GM13976 (cell line): ENCODE data around the gene RAD9A.

Experiments
- DNase-seq: peaks from one replicate; pipeline ENCODE4 v3.0.0; 2012; ENCODE audit warnings: low spot score
- in situ Hi-C: fragments of 300-500 bp; cut with MboI; formaldehyde crosslinking; loops from one replicate; pipeline ENCODE4 v1.12.0; 2022; ENCODE audit warnings: low sequenced_read_pairs, mixed read lengths, inconsistent platforms; ENCODE audit not compliant: unreplicated experiment
- TF ChIP-seq, protein P1 (sequence below): IDR thresholded peaks from 2 replicates; pipeline ENCODE4 v1.5.1; 2012; ENCODE audit warnings: borderline replicate concordance, mild to moderate bottlenecking; ENCODE audit not compliant: insufficient read depth; ENCODE audit errors: extremely low read depth, missing control alignments, control extremely low read depth

Gene RAD9A

DNA sequence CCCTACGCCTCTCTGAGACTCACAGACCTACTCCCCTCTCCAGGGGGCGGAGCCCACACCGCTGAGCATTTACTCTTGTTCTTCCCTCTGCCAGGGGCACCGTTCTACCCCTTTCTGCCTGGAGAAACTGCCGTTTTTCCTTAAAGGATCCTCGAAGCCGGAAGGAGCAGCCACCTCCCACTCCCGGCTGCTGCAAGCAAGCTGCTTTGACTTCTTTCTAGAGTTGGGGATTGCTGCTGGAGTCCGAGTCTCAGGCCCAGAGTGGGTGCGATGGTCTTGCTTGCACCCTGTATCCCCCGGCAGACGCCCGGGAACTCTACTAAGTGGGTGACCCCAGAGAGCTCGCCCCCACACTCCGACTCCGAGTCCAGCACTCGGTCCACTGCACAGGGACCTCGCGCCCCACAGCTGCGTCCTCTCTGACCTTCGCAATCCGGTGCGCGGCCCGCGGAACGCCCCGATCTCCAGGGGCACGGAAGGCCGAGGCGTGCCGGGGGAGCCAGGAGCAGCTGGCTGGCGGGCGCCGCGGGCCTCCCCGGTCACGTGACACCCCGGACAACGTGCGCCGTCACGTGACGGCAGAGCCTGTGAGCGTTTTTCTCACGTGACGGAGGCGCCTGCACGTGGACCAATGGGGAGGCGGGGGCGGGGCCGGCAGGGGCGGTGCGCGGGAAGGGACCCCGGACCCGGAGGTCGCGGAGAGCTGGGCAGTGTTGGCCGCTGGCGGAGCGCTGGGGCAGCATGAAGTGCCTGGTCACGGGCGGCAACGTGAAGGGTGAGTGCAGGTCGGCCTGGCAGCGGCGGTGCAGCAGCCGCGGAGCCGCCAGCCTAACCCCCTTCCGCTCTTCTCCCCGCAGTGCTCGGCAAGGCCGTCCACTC lies at the start of gene RAD9A:
RAD9A (plus strand) TSS at position 683 of the 879 bp plus-strand sequence; CDS start at position 742, 59 bp downstream.
- TF ChIP-seq, protein P1, sequence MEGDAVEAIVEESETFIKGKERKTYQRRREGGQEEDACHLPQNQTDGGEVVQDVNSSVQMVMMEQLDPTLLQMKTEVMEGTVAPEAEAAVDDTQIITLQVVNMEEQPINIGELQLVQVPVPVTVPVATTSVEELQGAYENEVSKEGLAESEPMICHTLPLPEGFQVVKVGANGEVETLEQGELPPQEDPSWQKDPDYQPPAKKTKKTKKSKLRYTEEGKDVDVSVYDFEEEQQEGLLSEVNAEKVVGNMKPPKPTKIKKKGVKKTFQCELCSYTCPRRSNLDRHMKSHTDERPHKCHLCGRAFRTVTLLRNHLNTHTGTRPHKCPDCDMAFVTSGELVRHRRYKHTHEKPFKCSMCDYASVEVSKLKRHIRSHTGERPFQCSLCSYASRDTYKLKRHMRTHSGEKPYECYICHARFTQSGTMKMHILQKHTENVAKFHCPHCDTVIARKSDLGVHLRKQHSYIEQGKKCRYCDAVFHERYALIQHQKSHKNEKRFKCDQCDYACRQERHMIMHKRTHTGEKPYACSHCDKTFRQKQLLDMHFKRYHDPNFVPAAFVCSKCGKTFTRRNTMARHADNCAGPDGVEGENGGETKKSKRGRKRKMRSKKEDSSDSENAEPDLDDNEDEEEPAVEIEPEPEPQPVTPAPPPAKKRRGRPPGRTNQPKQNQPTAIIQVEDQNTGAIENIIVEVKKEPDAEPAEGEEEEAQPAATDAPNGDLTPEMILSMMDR: no peak
- DNase-seq: peak; percentile 99
- in situ Hi-C loops: no loop called here

DNA sequence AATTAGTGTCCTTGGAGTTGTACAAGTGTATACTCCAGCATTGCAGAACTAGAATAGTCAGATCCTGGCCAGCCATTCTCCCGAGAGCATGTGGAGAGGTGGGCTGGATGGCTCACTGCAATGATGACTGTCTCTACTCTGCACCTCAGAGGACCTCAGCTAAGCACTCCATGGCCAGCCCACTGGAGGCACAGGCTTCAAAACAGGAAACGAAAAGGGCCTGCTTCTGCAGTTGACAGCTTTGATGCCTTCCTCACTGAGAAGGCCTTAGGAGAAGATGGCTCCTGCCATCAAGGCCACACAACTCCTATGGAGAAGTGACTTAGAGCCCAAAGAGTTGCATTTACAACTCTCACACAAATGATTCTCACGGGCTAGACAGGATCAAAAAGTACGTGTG lies 47.5 kb upstream of the RAD9A start:
- DNase-seq: no peak
- TF ChIP-seq, protein P1: no peak
- in situ Hi-C loops: no loop called here

DNA sequence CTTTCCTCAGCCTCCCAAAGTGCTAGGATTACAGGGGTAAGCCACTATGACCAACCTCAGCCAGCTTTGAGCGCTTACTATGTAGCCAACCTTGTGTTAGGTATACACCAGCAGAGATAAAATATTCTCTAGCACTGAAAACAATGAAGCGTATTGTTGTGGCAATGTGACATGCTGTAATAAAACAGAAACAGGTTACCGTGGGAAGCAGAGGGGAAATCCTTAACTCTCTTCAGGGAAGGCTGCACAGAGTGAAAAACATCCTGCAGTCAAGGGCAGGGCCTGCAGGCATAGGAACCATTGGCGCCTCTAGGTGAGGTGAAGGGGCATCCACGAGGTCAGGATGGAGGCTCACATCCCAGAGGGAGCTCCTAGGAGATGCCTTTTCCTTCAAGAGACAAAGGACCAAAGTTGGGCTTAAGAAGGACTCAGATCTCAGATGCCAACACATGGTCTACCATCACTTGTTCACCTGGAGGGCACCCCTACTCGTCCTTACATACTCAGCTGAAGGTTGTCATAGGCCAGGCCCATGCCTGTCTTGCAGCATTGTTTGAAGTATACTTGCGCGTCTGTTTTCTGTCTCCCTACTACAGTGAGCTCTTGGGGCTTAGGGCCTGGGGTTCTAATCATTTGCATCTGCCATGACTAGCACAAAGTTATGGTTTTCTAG lies 46.4 kb upstream of the RAD9A start:
- TF ChIP-seq, protein P1: no peak
- in situ Hi-C loops: no loop called here
- no peak for DNase-seq

DNA sequence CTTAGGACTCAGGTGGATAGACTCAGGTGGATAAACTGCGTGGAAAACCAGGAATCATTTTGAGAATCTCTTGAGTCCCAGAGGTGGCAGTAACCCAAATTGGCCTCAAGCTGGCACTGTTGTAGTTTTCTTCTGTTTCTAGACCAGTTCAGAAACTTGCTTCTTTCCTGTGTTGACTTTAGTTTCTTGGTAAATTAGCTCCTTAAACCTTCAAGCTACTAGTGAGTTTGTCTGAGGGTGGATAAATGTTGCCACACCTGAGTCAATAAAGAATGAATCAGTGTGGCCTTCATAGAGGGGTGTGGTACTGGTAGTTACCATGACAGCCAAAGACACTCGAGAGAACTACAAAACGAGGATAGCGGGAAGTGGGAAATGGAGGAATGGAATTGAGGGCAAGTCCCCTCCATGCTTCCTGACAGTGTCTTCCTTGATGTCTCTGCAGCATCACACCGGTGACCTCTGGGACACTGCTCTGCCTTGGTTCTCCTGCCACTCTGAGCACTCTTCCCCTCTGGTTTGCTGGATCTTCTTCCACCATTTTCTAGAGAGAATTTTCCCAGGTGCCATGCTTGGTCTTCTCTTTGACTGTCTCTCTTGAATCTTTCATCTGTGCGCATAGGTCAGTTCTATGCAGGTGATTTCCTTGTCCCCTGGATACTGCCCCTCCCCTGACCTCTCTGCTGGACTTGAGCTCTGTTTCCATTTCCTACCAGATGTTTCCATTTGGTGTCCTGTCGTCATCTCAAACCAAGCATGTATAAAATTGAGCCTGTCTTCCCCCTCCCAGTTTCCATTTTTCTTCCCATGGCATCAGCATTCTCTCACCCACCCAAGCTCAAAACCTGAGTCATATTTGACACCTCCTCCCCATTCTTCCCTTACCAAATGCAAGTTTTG lies 45.6 kb upstream of the RAD9A start:
- DNase-seq: no peak
- TF ChIP-seq, protein P1: peak; percentile 59
- in situ Hi-C loops: no loop called here

DNA sequence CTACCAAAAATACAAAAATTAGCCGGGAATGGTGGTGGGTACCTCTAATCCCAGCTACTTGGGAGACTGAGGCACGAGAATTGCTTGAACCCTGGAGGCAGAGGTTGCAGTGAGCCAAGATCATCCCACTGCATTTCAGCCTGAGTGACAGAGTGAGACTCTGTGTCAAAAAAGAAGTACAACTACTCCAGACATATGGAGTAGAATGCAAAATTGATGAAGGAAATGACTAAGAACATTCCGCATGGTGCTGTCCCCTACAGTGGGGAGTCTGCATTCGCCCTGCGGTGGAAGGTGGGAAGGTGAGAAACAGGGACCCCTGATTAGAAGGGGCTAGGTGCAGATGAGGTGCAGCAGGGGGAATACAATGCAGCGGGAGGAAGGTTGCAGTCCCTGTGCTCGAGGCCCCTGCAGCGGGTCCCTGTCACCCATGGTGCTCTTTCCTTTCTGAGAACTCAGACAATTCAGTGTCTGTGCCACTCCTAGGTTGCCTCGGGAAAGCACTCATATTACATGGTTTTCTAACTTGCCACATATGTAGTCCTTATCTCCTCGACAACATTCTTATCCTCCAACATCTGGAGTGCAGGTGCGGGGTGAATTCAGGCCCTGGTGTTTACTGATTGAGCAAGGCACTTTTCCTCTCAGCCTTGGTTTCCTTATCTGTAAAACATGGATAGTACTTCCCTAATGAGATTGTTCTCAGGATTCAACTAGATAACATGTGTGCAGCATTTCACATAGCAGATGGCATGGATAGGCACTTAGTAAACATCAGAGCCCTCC lies 43.6 kb upstream of the RAD9A start:
- DNase-seq: no peak
- TF ChIP-seq, protein P1: no peak
- in situ Hi-C loops: no loop called here
